Chondrocyte (in vitro differentiated cells): ENCODE results near the gene MALRD1. TPM values are rescaled to one million over a fixed set of nuclear protein-coding genes. Genes with fewer than 3 reads are reported as not detected.

Experiments
- DNase-seq: peaks from one replicate; pipeline ENCODE4 v3.0.0; 2021; ENCODE audit warnings: mixed read lengths, low spot score
- H3K27ac Mint-ChIP-seq: one replicate; pipeline ENCODE4 v1.8.0; 2021; ENCODE audit warnings: mild to moderate bottlenecking, moderate library complexity, mixed read lengths; ENCODE audit not compliant: unreplicated experiment
- H3K27me3 Mint-ChIP-seq: 2 replicates; pipeline ENCODE4 v1.8.0; 2021; ENCODE audit warnings: low read depth, mixed read lengths
- H3K36me3 Mint-ChIP-seq: 2 replicates; pipeline ENCODE4 v1.8.0; 2021; ENCODE audit warnings: low read depth, mixed read lengths
- H3K4me1 Mint-ChIP-seq: 2 replicates; pipeline ENCODE4 v1.8.0; 2021; ENCODE audit warnings: low read depth, mild to moderate bottlenecking, mixed read lengths
- H3K4me3 Mint-ChIP-seq: one replicate; pipeline ENCODE4 v1.8.0; 2021; ENCODE audit warnings: mild to moderate bottlenecking, moderate library complexity, mixed read lengths; ENCODE audit not compliant: unreplicated experiment
- H3K9me3 Mint-ChIP-seq: 2 replicates; pipeline ENCODE4 v1.8.0; 2021; ENCODE audit warnings: low read depth, mixed read lengths
- total RNA-seq: library from RNA; stranded (reverse); gene quantifications from 3 replicates; pipeline ENCODE4 v1.2.1, GENCODE V29; 2021
- TF ChIP-seq, protein P1 (sequence below): fragments of 200-600 bp; sonication (generic); IDR thresholded peaks from 2 replicates; pipeline ENCODE4 v1.5.0; 2021; ENCODE audit warnings: antibody characterized with exemption, mild to moderate bottlenecking, moderate library complexity

MALRD1 gene
- total RNA-seq, 1 donor from 2014 or later, result 0.27 TPM

DNA sequence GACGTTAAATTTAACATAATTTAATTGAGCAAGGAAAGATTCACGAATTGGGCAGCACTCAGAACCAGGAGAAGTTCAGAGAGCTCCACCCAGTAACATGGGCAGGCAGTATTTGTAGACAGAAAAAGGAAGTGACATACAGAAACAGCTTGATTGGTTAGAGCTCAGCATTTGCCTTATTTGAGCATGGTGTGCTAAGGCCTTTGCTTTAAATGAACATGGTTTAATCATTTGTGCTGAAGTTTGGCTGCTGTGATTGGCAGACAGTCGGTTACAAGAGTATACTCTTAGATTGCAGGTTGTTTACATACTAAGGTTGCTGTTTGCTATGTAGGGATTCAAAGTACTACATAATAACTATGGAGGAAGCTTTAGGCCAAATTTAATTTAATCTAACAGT lies 199.2 kb downstream of the MALRD1 start:
- TF ChIP-seq, protein P1, sequence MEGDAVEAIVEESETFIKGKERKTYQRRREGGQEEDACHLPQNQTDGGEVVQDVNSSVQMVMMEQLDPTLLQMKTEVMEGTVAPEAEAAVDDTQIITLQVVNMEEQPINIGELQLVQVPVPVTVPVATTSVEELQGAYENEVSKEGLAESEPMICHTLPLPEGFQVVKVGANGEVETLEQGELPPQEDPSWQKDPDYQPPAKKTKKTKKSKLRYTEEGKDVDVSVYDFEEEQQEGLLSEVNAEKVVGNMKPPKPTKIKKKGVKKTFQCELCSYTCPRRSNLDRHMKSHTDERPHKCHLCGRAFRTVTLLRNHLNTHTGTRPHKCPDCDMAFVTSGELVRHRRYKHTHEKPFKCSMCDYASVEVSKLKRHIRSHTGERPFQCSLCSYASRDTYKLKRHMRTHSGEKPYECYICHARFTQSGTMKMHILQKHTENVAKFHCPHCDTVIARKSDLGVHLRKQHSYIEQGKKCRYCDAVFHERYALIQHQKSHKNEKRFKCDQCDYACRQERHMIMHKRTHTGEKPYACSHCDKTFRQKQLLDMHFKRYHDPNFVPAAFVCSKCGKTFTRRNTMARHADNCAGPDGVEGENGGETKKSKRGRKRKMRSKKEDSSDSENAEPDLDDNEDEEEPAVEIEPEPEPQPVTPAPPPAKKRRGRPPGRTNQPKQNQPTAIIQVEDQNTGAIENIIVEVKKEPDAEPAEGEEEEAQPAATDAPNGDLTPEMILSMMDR, result no peak
- no peak overlapping the region for H3K27ac Mint-ChIP-seq
- no peaks in the 10 kb centered on the region for H3K36me3 Mint-ChIP-seq
- H3K9me3 Mint-ChIP-seq, result no peaks in the 10 kb centered on the region
- peaks cover 6% of the 10 kb centered on the region for H3K27me3 Mint-ChIP-seq
- no peaks in the 10 kb centered on the region for H3K4me1 Mint-ChIP-seq
- no peak for DNase-seq
- no peak overlapping the region for H3K4me3 Mint-ChIP-seq

DNA sequence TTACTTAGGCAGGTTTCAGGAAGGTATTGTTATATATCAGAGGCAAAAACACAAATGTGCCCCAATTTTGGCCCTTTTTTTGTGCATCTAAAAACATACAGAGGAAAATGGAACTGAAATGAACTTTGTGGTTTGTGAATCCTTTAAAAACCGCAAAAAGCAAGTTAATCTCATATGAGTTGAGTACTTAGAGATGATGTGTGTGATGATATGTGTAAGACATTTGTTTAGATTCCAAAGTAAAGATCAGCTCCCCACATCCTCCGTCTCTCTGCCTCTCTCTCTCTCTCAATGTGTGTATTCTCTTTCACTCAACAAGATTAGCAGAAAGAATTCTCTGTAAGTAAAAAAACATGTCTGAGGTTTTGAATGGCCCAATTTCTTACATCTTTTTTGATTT lies 201.9 kb downstream of the MALRD1 start:
- Mint-ChIP-seq H3K9me3 (no peaks in the 10 kb centered on the region), H3K4me1 (no peaks in the 10 kb centered on the region), H3K4me3 (no peak overlapping the region), H3K27ac (no peak overlapping the region), H3K27me3 (peaks cover 5% of the 10 kb centered on the region), H3K36me3 (no peaks in the 10 kb centered on the region)
- TF ChIP-seq, protein P1, result no peak
- no peak for DNase-seq

DNA sequence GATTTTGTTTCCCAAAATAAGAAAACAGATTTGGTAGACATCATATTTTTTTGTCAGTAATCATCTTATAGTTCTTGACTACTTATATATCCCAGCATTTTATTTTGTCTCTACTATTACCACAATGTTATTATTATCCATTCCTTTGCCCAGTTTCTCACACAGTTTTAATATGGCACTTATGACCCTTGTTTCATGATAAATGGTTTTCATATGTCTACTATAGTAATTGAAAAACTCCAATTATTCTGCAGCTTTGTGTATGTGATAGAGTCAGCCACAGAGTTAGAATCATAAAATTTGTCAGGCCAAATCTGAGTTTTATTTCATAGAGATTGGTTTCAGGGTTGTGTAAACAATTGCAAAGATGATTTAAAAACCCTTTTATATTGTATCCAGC lies 203.9 kb downstream of the MALRD1 start:
- no peak overlapping the region for H3K4me3 Mint-ChIP-seq
- TF ChIP-seq, protein P1, result no peak
- H3K4me1 Mint-ChIP-seq, result no peaks in the 10 kb centered on the region
- H3K36me3 Mint-ChIP-seq, result no peaks in the 10 kb centered on the region
- peaks cover 5% of the 10 kb centered on the region for H3K27me3 Mint-ChIP-seq
- DNase-seq, result no peak
- no peaks in the 10 kb centered on the region for H3K9me3 Mint-ChIP-seq
- no peak overlapping the region for H3K27ac Mint-ChIP-seq

DNA sequence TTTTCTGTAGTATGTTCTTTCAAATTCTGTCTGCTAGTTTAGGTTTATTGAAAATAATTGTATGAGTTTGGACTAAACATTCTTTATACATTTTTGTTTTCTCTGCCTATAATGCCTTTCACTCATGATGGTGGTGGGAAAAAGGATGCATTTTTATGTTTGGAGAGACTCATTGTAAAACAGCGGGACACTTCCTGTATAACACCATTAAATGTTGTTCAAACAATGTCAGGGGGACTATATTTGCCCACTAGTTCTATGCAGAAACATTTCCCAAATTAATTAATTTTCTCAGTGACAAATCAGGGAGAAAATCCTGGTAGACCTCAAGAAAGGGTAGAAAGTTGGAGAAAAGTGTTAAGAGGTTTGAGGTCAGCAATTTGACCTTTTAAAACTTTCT lies 207.7 kb downstream of the MALRD1 start:
- Mint-ChIP-seq H3K27me3 (peaks cover 5% of the 10 kb centered on the region), H3K4me1 (no peaks in the 10 kb centered on the region), H3K27ac (no peak overlapping the region), H3K36me3 (no peaks in the 10 kb centered on the region), H3K4me3 (no peak overlapping the region), H3K9me3 (no peaks in the 10 kb centered on the region)
- TF ChIP-seq, protein P1, result no peak
- DNase-seq, result no peak

DNA sequence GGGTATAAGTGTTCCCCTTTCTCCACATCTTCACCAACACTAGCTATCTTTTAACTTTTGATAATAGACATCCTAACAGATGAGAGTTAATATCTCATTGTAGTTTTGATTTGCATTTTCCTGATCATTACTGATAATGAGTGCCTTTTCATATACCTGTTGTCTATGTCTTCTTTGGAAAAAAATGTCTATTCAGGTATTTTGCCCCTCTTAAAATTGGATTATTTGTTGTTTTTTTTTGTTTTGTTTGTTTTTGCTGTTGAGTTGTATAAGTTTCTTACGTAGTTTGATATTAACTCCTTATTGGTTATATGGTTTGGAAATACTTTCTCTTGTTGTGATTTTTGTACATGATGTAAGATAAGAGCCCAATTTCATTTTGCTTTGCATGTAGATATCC lies 214.7 kb downstream of the MALRD1 start:
- H3K9me3 Mint-ChIP-seq, result peaks cover 7% of the 10 kb centered on the region
- no peaks in the 10 kb centered on the region for H3K36me3 Mint-ChIP-seq

More for the DNA sequence above, 214.7 kb downstream of the MALRD1 start:
- TF ChIP-seq, protein P1, result no peak
- no peak for DNase-seq
- no peak overlapping the region for H3K27ac Mint-ChIP-seq
- no peak overlapping the region for H3K4me3 Mint-ChIP-seq
- H3K4me1 Mint-ChIP-seq, result no peaks in the 10 kb centered on the region
- H3K27me3 Mint-ChIP-seq, result peaks cover 2% of the 10 kb centered on the region
